Measurements from ENCODE around the gene FBN1. TPM values are rescaled to one million over a fixed set of nuclear protein-coding genes. Genes with fewer than 3 reads are reported as not detected.

Gene FBN1
- total RNA-seq, 1 donor = 984 TPM

DNA sequence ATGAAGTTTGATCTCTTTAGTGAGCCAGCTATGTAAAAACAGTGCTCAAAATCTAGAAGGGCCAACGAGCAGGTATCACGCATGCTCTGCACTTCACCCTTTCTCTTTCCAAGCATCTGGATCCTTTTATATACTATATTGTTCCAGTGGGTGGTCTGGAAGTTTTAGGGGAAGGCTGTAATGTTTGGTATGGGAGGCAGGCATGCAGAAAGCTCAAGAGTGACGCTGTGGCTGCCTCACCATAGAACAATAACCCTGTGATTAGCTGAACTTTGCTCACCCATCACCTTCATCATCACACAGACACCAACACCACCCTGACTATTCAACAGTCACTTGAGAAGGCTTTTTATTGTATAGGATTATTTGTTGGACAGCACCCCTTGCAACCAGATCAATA, 81.6 kb downstream of the FBN1 start:
- DNase-seq (ENCODE audit: low read depth) = peak; percentile 66
- TF ChIP-seq, protein P1, sequence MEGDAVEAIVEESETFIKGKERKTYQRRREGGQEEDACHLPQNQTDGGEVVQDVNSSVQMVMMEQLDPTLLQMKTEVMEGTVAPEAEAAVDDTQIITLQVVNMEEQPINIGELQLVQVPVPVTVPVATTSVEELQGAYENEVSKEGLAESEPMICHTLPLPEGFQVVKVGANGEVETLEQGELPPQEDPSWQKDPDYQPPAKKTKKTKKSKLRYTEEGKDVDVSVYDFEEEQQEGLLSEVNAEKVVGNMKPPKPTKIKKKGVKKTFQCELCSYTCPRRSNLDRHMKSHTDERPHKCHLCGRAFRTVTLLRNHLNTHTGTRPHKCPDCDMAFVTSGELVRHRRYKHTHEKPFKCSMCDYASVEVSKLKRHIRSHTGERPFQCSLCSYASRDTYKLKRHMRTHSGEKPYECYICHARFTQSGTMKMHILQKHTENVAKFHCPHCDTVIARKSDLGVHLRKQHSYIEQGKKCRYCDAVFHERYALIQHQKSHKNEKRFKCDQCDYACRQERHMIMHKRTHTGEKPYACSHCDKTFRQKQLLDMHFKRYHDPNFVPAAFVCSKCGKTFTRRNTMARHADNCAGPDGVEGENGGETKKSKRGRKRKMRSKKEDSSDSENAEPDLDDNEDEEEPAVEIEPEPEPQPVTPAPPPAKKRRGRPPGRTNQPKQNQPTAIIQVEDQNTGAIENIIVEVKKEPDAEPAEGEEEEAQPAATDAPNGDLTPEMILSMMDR (IDR thresholded peaks at IDR 0.05; ENCODE audit: insufficient read depth, low read length) = no peak

DNA sequence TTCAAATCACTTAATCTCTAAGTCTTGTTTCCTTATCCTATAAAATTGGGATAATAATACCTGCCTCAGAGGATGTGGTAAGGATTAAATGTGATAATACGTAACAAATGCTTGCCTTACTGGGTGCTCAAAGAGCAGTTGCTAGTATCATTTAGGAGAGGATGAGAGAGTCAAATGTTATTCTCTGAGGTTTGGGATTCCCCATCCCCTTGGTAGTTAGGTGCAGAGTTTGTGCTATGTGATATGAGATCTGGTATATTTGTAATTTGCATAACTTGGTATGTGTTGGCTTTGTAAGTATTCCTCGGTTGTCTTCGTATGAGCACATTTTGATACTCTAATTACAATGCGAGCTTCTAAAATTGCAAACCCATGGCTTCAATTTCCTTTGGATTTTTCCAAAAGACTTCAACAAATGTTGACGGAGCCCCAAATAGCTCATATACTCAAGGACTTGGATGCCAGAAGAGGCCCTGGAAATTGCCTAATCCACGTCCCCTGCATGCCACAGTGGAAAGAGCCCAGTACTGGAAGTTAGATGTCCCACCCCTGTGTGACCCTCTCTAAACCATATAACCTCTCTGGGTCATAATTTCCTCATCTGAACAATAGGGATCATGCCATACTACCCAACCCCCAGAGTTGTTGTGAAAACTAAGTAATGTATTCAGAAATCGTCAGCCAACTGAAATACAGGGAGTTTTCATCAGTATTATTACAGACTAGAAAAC, 85.0 kb downstream of the FBN1 start:
- TF ChIP-seq, protein P1 (IDR thresholded peaks at IDR 0.05; ENCODE audit: insufficient read depth, low read length) = no peak
- peak; percentile 71 for DNase-seq (ENCODE audit: low read depth)
- no peak overlapping the region for H3K4me3 ChIP-seq (ENCODE audit: low read depth, low read length)

More for the DNA sequence above, 81.6 kb downstream of the FBN1 start:
- H3K4me3 ChIP-seq (ENCODE audit: low read depth, low read length) = no peak overlapping the region

DNA sequence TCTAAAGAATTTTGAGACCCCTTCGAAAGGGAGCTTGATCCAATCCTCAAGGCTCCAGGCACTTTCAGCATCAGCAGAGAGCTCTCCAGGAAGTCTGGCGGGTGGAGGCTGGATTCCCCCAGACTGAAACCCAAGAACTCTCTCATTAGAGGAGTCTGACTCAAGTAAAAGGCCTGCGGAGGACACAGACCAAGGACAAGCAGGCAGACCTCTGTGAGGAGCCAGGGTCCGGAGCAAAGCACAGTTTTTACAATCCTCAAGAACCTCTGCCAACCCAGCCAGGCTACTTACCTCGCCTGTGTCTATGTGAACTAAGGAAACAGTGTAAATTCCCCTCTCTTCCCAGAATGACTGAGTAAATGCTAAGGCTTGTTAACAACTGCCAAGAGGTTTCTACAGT, 86.2 kb downstream of the FBN1 start:
- peak; percentile 94 for DNase-seq (ENCODE audit: low read depth)
- TF ChIP-seq, protein P1 (IDR thresholded peaks at IDR 0.05; ENCODE audit: insufficient read depth, low read length) = no peak
- H3K4me3 ChIP-seq (ENCODE audit: low read depth, low read length) = no peak overlapping the region

DNA sequence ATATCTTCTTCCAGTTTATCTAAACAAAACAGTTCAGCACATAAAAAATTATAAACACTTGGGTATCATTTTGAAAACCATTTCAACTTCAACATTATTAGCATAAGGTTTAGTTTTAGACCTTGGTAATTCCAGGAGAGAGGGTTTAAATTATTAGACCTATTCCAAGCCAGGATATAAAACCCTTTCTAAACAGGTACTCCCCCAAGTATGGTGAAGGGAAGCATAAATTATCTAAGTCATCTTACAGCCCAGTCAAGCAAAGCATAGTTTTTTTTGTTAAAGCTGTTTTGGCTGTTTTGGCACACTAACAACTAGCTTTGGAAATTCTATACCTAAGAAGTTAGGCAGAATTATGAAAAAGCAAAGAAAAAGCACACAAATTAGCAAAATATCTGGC, 87.3 kb downstream of the FBN1 start:
- H3K4me3 ChIP-seq (ENCODE audit: low read depth, low read length) = no peak overlapping the region
- TF ChIP-seq, protein P1 (IDR thresholded peaks at IDR 0.05; ENCODE audit: insufficient read depth, low read length) = no peak
- no peak for DNase-seq (ENCODE audit: low read depth)

DNA sequence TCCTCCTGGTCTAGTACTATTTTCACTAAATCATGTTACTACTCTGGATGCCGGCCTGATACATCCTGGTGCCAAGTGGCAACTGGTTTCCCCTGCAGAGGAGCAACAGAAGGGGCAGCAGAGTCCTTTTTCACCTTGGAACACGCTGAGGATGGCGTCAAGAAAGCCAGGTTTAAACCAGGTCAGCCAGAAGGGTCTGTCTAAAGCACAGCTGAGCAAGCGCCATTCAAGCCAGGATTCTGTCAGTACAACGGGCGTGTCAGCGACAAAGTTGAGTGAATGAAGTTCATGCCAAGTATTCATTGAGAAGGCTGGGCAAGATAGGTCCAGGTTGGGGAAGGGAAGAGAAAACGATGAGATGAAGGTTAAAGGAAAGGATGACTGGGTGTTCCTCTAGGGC, 88.2 kb downstream of the FBN1 start:
- TF ChIP-seq, protein P1 (IDR thresholded peaks at IDR 0.05; ENCODE audit: insufficient read depth, low read length) = no peak
- DNase-seq (ENCODE audit: low read depth) = peak; percentile 56
- no peak overlapping the region for H3K4me3 ChIP-seq (ENCODE audit: low read depth, low read length)

DNA sequence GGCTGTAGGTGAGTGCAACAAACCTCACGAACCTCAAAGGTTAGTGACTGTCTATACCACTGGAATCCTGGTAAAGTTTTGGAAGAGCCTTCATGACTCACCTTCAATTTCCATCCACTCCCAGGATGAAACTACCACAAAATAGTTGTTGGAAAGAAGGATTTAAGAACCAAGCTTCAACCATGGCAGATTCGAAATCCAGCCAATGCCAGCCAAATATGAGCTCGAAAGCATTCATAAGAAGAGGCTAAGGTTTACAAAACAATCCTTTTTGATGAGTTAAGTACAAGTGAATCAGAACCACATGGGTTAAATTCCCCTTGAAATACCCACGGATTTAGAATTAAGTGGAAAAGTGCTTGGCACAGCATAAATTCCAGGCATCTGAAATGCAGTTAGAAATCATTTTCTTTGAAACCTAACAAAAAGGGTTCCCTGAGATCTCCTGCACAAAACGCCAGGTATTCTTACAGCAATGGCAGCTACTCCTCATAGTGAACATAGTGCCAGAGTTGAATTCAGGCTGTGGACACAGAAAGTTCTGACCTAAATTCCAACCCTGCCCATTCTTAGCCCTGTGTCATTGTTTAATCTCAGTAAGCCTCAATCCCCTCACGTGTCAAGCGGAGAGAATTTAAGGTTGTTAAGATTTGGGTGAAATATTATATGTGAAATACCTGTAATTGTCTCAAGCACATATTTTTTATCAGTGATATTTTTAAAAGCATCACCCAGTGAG, 89.2 kb downstream of the FBN1 start:
- no peak for DNase-seq (ENCODE audit: low read depth)
- no peak overlapping the region for H3K4me3 ChIP-seq (ENCODE audit: low read depth, low read length)
- TF ChIP-seq, protein P1 (IDR thresholded peaks at IDR 0.05; ENCODE audit: insufficient read depth, low read length) = no peak

Data from fibroblast of the aortic adventitia (primary cell).